ENCODE measurements around the gene SAMD9L. TPM values are rescaled to one million over a fixed set of nuclear protein-coding genes. Genes with fewer than 3 reads are reported as not detected.

The SAMD9L gene
- total and polyA plus RNA-seq, 2 experiments from 2014 or later: not detected

DNA sequence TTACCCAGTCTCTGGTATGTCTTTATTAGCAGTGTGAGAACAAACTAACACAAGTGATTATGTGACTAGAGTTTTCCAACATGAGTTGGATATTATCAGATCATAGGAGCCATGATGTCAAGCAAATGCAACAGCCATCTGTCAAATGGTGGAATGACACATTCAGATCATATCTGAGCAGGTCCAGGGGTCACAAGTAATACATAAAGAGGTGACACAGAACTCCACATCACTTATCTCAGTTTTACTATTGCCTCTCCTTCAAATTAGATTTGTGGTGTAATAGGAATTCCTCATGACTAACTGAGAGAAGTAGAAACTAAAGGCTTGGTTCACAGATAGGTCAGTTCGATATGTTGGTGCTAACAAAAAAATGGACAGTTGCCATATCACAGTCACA is 12.2 kb upstream of the SAMD9L start:
- H3F3A ChIP-seq (replicated peaks; ENCODE audit: low read depth): no peaks in the 10 kb centered on the region
- Mint-ChIP-seq H3K4me3 (no peak overlapping the region), H3K27ac (no peak overlapping the region), H3K36me3 (ENCODE audit: low read depth) (no peaks in the 10 kb centered on the region), H3K4me1 (no peaks in the 10 kb centered on the region), H3K27me3 (ENCODE audit: insufficient read depth, low read depth, poor library complexity) (peaks cover 2% of the 10 kb centered on the region), H3K9me3 (peaks cover 4% of the 10 kb centered on the region; the same call in 1 of the 3 replicates)
- no peak for ATAC-seq
- no peak overlapping the region for H2AFZ ChIP-seq
- no peaks in the 10 kb centered on the region for H3K9me2 ChIP-seq (ENCODE audit: insufficient read depth)
- no peaks in the 10 kb centered on the region for H4K20me1 ChIP-seq (replicated peaks; ENCODE audit: insufficient read depth)
- no peaks in the 10 kb centered on the region for H3K27me3 ChIP-seq (ENCODE audit: insufficient read depth)
- no peaks in the 10 kb centered on the region for H3K36me3 ChIP-seq (ENCODE audit: insufficient read depth)
- no peak overlapping the region for H3K27ac ChIP-seq (ENCODE audit: low read depth)
- TF ChIP-seq, protein P1, sequence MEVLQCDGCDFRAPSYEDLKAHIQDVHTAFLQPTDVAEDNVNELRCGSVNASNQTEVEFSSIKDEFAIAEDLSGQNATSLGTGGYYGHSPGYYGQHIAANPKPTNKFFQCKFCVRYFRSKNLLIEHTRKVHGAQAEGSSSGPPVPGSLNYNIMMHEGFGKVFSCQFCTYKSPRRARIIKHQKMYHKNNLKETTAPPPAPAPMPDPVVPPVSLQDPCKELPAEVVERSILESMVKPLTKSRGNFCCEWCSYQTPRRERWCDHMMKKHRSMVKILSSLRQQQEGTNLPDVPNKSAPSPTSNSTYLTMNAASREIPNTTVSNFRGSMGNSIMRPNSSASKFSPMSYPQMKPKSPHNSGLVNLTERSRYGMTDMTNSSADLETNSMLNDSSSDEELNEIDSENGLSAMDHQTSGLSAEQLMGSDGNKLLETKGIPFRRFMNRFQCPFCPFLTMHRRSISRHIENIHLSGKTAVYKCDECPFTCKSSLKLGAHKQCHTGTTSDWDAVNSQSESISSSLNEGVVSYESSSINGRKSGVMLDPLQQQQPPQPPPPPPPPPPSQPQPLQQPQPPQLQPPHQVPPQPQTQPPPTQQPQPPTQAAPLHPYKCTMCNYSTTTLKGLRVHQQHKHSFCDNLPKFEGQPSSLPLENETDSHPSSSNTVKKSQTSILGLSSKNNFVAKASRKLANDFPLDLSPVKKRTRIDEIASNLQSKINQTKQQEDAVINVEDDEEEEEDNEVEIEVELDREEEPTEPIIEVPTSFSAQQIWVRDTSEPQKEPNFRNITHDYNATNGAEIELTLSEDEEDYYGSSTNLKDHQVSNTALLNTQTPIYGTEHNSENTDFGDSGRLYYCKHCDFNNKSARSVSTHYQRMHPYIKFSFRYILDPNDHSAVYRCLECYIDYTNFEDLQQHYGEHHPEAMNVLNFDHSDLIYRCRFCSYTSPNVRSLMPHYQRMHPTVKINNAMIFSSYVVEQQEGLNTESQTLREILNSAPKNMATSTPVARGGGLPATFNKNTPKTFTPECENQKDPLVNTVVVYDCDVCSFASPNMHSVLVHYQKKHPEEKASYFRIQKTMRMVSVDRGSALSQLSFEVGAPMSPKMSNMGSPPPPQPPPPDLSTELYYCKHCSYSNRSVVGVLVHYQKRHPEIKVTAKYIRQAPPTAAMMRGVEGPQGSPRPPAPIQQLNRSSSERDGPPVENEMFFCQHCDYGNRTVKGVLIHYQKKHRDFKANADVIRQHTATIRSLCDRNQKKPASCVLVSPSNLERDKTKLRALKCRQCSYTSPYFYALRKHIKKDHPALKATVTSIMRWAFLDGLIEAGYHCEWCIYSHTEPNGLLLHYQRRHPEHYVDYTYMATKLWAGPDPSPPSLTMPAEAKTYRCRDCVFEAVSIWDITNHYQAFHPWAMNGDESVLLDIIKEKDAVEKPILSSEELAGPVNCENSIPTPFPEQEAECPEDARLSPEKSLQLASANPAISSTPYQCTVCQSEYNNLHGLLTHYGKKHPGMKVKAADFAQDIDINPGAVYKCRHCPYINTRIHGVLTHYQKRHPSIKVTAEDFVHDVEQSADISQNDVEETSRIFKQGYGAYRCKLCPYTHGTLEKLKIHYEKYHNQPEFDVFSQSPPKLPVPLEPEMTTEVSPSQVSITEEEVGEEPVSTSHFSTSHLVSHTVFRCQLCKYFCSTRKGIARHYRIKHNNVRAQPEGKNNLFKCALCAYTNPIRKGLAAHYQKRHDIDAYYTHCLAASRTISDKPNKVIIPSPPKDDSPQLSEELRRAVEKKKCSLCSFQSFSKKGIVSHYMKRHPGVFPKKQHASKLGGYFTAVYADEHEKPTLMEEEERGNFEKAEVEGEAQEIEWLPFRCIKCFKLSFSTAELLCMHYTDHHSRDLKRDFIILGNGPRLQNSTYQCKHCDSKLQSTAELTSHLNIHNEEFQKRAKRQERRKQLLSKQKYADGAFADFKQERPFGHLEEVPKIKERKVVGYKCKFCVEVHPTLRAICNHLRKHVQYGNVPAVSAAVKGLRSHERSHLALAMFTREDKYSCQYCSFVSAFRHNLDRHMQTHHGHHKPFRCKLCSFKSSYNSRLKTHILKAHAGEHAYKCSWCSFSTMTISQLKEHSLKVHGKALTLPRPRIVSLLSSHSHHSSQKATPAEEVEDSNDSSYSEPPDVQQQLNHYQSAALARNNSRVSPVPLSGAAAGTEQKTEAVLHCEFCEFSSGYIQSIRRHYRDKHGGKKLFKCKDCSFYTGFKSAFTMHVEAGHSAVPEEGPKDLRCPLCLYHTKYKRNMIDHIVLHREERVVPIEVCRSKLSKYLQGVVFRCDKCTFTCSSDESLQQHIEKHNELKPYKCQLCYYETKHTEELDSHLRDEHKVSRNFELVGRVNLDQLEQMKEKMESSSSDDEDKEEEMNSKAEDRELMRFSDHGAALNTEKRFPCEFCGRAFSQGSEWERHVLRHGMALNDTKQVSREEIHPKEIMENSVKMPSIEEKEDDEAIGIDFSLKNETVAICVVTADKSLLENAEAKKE (CRISPR knock-in tag; IDR thresholded peaks at IDR 0.05): no peak
- no peak for TF ChIP-seq EZH2 (IDR thresholded peaks at IDR 0.05; ENCODE audit: low read depth, unreplicated experiment)
- no peak for TF ChIP-seq STAT1 (IDR thresholded peaks at IDR 0.05; ENCODE audit: unreplicated experiment)
- no peak for TF ChIP-seq ZNF114 (CRISPR knock-in tag; IDR thresholded peaks at IDR 0.05)
- TF ChIP-seq POLR2AphosphoS5 (IDR thresholded peaks at IDR 0.05; ENCODE audit: low read depth): no peak
- TF ChIP-seq CTCF (conservative IDR thresholded peaks at IDR 0.05; ENCODE audit: low read depth in 2 of 2): no peak
- TF ChIP-seq JUNB (IDR thresholded peaks at IDR 0.05; ENCODE audit: unreplicated experiment): no peak
- TF ChIP-seq CREB1 (CRISPR knock-in tag; IDR thresholded peaks at IDR 0.05; ENCODE audit: low read depth): no peak
- TF ChIP-seq ETS1 (IDR thresholded peaks at IDR 0.05): no peak
- TF ChIP-seq EZH2phosphoT487 (IDR thresholded peaks at IDR 0.05; ENCODE audit: unreplicated experiment): no peak
- no peak for TF ChIP-seq REST (IDR thresholded peaks at IDR 0.05; ENCODE audit: unreplicated experiment)
- TF ChIP-seq ZNF331 (CRISPR knock-in tag; IDR thresholded peaks at IDR 0.05; ENCODE audit: low read depth): no peak
- TF ChIP-seq NANOG (IDR thresholded peaks at IDR 0.05; ENCODE audit: borderline replicate concordance): no peak
- H3K4me2 ChIP-seq: no peak overlapping the region
- H3K79me2 ChIP-seq (replicated peaks; ENCODE audit: insufficient read depth): no peaks in the 10 kb centered on the region
- DNase-seq (ENCODE audit: low spot score): no peak
- no peak overlapping the region for H3K4me3 ChIP-seq
- H3K4me1 ChIP-seq (ENCODE audit: insufficient read depth): no peaks in the 10 kb centered on the region

All from GM23338 (cell line).